H1 (cell line): Measurements from ENCODE around the gene DCHS1. TPM values are rescaled to one million over a fixed set of nuclear protein-coding genes. Genes with fewer than 3 reads are reported as not detected.

Experiments
- CTCF ChIP-seq, 3 experiments: IDR thresholded peaks; 1 replicate in 2 of 3; 2 replicates in 1 of 3; pipeline versions ENCODE4 v1.5.1 to v1.6.1; 2011; ENCODE audit warnings: low read length in 3 of 3, mild to moderate bottlenecking in 3 of 3, inconsistent platforms in 2 of 3, low read depth in 1 of 3, moderate library complexity in 1 of 3; ENCODE audit not compliant: insufficient read depth in 1 of 3; ENCODE audit errors: control extremely low read depth in 1 of 3
- EGR1 ChIP-seq: IDR thresholded peaks from 2 replicates; pipeline ENCODE4 v1.6.1; 2011; ENCODE audit warnings: low read depth, low read length, borderline replicate concordance
- polyA plus RNA-seq, 7 experiments: library from polyadenylated mRNA; depleted of rRNA in 3 of 7; stranded (reverse) in 5 of 7; unstranded in 2 of 7; fragments of >200 nt in 5 of 7; fragments of 200-250 nt in 2 of 7; gene quantifications; 1 replicate in 5 of 7; 2 replicates in 1 of 7; 4 replicates in 1 of 7; pipeline versions ENCODE4 v1.2.1 to v1.2.3, GENCODE V29; 2011 to 2013; ENCODE audit warnings: missing spikeins in 2 of 7, mixed read lengths in 2 of 7
- total RNA-seq: library from RNA; stranded (reverse); fragmentation: NEBNext Ultra II Directional; extraction: Animal tissue kit (Norgen Biotek cat#: 25700); gene quantifications from 2 replicates; pipeline ENCODE4 v1.2.1, GENCODE V29; 2021

DCHS1 gene
- total and polyA plus RNA-seq, 2 of the 8 experiments (the other 6 are each of a cell fraction or from before 2014, with no cell fraction given), result 8.2 to 10.5 TPM

GRCh38 chr11:6637871-6638270 is 17.7 kb downstream of the DCHS1 start (continued):
- TF ChIP-seq CTCF (IDR thresholded peaks at IDR 0.05; ENCODE audit: control extremely low read depth in 1 of 3, insufficient read depth in 1 of 3, low read depth in 1 of 3, low read length in 3 of 3) (no peak), EGR1 (no peak)
